Neural cell (in vitro differentiated cells): Measurements from ENCODE around the gene PRPSAP1. TPM values are rescaled to one million over a fixed set of nuclear protein-coding genes. Genes with fewer than 3 reads are reported as not detected.
A peak's percentile ranks its signal among the peaks of the same experiment; 100 is the strongest.

Source experiments
- H2AFZ ChIP-seq: fragments of 200-600, 300-800 bp; sonication (generic), shearing (Covaris generic); 2 replicates; pipeline ENCODE4 v1.6.0; 2014; ENCODE audit warnings: low read depth, mild to moderate bottlenecking, antibody characterized with exemption, low read length, moderate library complexity
- H3F3A ChIP-seq: fragments of 200-600 bp; shearing (Covaris generic); 2 replicates; pipeline ENCODE4 v1.6.1; 2016; ENCODE audit warnings: mild to moderate bottlenecking, moderate library complexity, mixed read lengths, antibody characterized with exemption, low read length; ENCODE audit not compliant: insufficient read depth, poor library complexity, severe bottlenecking
- H3K27ac ChIP-seq: fragments of 200-600, 300-800 bp; sonication (generic), shearing (Covaris generic); 2 replicates; pipeline ENCODE4 v1.5.1; 2014; ENCODE audit warnings: mild to moderate bottlenecking, low read length, moderate library complexity
- H3K27me3 ChIP-seq: fragments of 300-800, 200-600 bp; sonication (generic), shearing (Covaris generic); 2 replicates; pipeline ENCODE4 v1.6.0; 2014; ENCODE audit warnings: mild to moderate bottlenecking, low read depth, low read length, moderate library complexity; ENCODE audit not compliant: insufficient read depth
- H3K36me3 ChIP-seq: fragments of 300-800, 200-600 bp; sonication (generic), shearing (Covaris generic); 2 replicates; pipeline ENCODE4 v1.5.1; 2014; ENCODE audit warnings: mild to moderate bottlenecking, antibody characterized with exemption, low read length, moderate library complexity; ENCODE audit not compliant: insufficient read depth
- H3K4me2 ChIP-seq: fragments of 300-800, 200-600 bp; sonication (generic), shearing (Covaris generic); 2 replicates; pipeline ENCODE4 v1.6.0; 2014; ENCODE audit warnings: mild to moderate bottlenecking, low read length
- H3K4me3 ChIP-seq: fragments of 300-800, 200-600 bp; sonication (generic), shearing (Covaris generic); 2 replicates; pipeline ENCODE4 v1.5.1; 2014; ENCODE audit warnings: mild to moderate bottlenecking, low read length, moderate library complexity
- H3K79me2 ChIP-seq: fragments of 200-600 bp; shearing (Covaris generic); replicated peaks from 2 replicates; pipeline ENCODE4 v1.6.0; 2014; ENCODE audit warnings: mild to moderate bottlenecking, low read length, moderate library complexity; ENCODE audit not compliant: insufficient read depth
- H3K9ac ChIP-seq: fragments of 300-800, 200-600 bp; sonication (generic), shearing (Covaris generic); 2 replicates; pipeline ENCODE4 v1.6.1; 2016; ENCODE audit warnings: mild to moderate bottlenecking, low read length, mixed read lengths
- H3K9me2 ChIP-seq: fragments of 200-600 bp; shearing (Covaris generic); 2 replicates; pipeline ENCODE4 v1.6.1; 2016; ENCODE audit warnings: mild to moderate bottlenecking, low read length, mixed read lengths; ENCODE audit not compliant: insufficient read depth
- H3K9me3 ChIP-seq: fragments of 200-600, 300-800 bp; sonication (generic), shearing (Covaris generic); 2 replicates; pipeline ENCODE4 v1.6.1; 2016; ENCODE audit warnings: mild to moderate bottlenecking, mixed run types, low read length, moderate library complexity, mixed read lengths
- H4K20me1 ChIP-seq: fragments of 200-600 bp; shearing (Covaris generic); 2 replicates; pipeline ENCODE4 v1.6.1; 2016; ENCODE audit warnings: mild to moderate bottlenecking, mixed run types; ENCODE audit not compliant: insufficient read depth
- CTCF ChIP-seq: fragments of 450-650 bp; IDR thresholded peaks from 2 replicates; pipeline ENCODE4 v1.5.1; 2014; ENCODE audit warnings: antibody characterized with exemption, mild to moderate bottlenecking, moderate library complexity; ENCODE audit not compliant: poor library complexity, severe bottlenecking
- EP300 ChIP-seq: fragments of 450-650 bp; conservative IDR thresholded peaks from 2 replicates; pipeline ENCODE4 v1.6.1; 2014; ENCODE audit warnings: antibody characterized with exemption, mild to moderate bottlenecking, moderate library complexity; ENCODE audit not compliant: poor library complexity, severe bottlenecking
- EZH2 ChIP-seq: fragments of 200-600, 300-800 bp; shearing (Covaris generic), sonication (generic); IDR thresholded peaks from 2 replicates; pipeline ENCODE4 v1.6.1; 2014; ENCODE audit warnings: antibody characterized with exemption, low read length, borderline replicate concordance, mild to moderate bottlenecking; ENCODE audit not compliant: insufficient read depth, poor library complexity, severe bottlenecking
- MXI1 ChIP-seq: fragments of 450-650 bp; conservative IDR thresholded peaks from 2 replicates; pipeline ENCODE4 v1.6.1; 2014; ENCODE audit warnings: antibody characterized with exemption, mild to moderate bottlenecking; ENCODE audit not compliant: poor library complexity, severe bottlenecking
- POLR2AphosphoS5 ChIP-seq: IDR thresholded peaks from 2 replicates; pipeline ENCODE4 v1.6.1; 2012
- RAD21 ChIP-seq: fragments of 450-650 bp; conservative IDR thresholded peaks from 2 replicates; pipeline ENCODE4 v1.6.1; 2014; ENCODE audit warnings: antibody characterized with exemption, mild to moderate bottlenecking, moderate library complexity
- REST ChIP-seq: IDR thresholded peaks from 2 replicates; pipeline ENCODE4 v1.6.1; 2012; ENCODE audit warnings: borderline replicate concordance
- SMC3 ChIP-seq: fragments of 450-650 bp; conservative IDR thresholded peaks from 2 replicates; pipeline ENCODE4 v1.6.1; 2014; ENCODE audit warnings: antibody characterized with exemption, mild to moderate bottlenecking, moderate library complexity; ENCODE audit not compliant: poor library complexity
- TAF1 ChIP-seq: IDR thresholded peaks from 2 replicates; pipeline ENCODE4 v1.6.1; 2012; ENCODE audit warnings: low read depth
- polyA plus RNA-seq: library from polyadenylated mRNA; depleted of rRNA; stranded (reverse); fragments of >200 nt; gene quantifications from 2 replicates; pipeline ENCODE4 v1.2.3, GENCODE V29; 2014

The PRPSAP1 gene
- polyA plus RNA-seq, 1 donor from 2014 or later = 73.8 TPM

- no peak overlapping the region for H3K4me2 ChIP-seq
- no peaks in the 10 kb centered on the region for H3F3A ChIP-seq
- no peak overlapping the region for H2AFZ ChIP-seq
- H3K9me2 ChIP-seq = no peaks in the 10 kb centered on the region
- H3K79me2 ChIP-seq = no peaks in the 10 kb centered on the region
- no peaks in the 10 kb centered on the region for H4K20me1 ChIP-seq
- peaks cover 6% of the 10 kb centered on the region for H3K36me3 ChIP-seq
- no peak overlapping the region for H3K4me3 ChIP-seq
- H3K27ac ChIP-seq = no peak overlapping the region
- H3K9ac ChIP-seq = no peak overlapping the region
- no peak for TF ChIP-seq EZH2
- TF ChIP-seq REST = no peak
- no peak for TF ChIP-seq EP300
- peak; percentile 94 for TF ChIP-seq CTCF
- peak; percentile 89 for TF ChIP-seq RAD21
- no peak for TF ChIP-seq TAF1
- TF ChIP-seq SMC3 = peak; percentile 95
- no peaks in the 10 kb centered on the region for H3K27me3 ChIP-seq
- no peaks in the 10 kb centered on the region for H3K9me3 ChIP-seq
These were observed 44.2 kb upstream of the PRPSAP1 start for GRCh38 chr17:76397687-76398522.

- Histone ChIP-seq H3K27ac (no peak overlapping the region), H3K27me3 (no peaks in the 10 kb centered on the region), H3K9ac (no peak overlapping the region), H3K9me3 (no peaks in the 10 kb centered on the region), H3K36me3 (peaks cover 6% of the 10 kb centered on the region), H3K9me2 (no peaks in the 10 kb centered on the region), H3K4me3 (no peak overlapping the region), H3F3A (no peaks in the 10 kb centered on the region), H2AFZ (no peak overlapping the region), H3K79me2 (no peaks in the 10 kb centered on the region), H4K20me1 (no peaks in the 10 kb centered on the region), H3K4me2 (no peak overlapping the region)
- TF ChIP-seq REST (no peak), RAD21 (no peak), EP300 (no peak), POLR2AphosphoS5 (no peak), SMC3 (no peak), CTCF (no peak), TAF1 (no peak), MXI1 (no peak), EZH2 (no peak)
These were observed 43.5 kb upstream of the PRPSAP1 start for GRCh38 chr17:76397184-76397583.
